Measurements from ENCODE around the gene MACROD1. TPM values are rescaled to one million over a fixed set of nuclear protein-coding genes. Genes with fewer than 3 reads are reported as not detected.

The MACROD1 gene
- total and polyA plus RNA-seq, 2 of the 13 experiments (the other 11 are each of a cell fraction or from before 2014, with no cell fraction given) = 23.1 to 34.5 TPM

- peak; percentile 77; the same call in 1 of the 2 replicates for TF ChIP-seq ZNF878 (CRISPR knock-in tag; IDR thresholded peaks at IDR 0.05)
- TF ChIP-seq NFYB (CRISPR knock-in tag; IDR thresholded peaks at IDR 0.05) = no peak
- peak; percentile 14; the same call in 1 of the 2 replicates for TF ChIP-seq PRDM10 (CRISPR knock-in tag; IDR thresholded peaks at IDR 0.05; ENCODE audit: low read depth)
- TF ChIP-seq ZNF3 (CRISPR knock-in tag; IDR thresholded peaks at IDR 0.05) = peak; percentile 41; the same call in 1 of the 2 replicates
- TF ChIP-seq ZNF776 (CRISPR knock-in tag; IDR thresholded peaks at IDR 0.05) = peak; percentile 98; the same call in 1 of the 2 replicates
- TF ChIP-seq ZNF136 (CRISPR knock-in tag; IDR thresholded peaks at IDR 0.05; ENCODE audit: low read depth) = peak; percentile 94
- TF ChIP-seq ZHX2 (IDR thresholded peaks at IDR 0.05; ENCODE audit: low read depth) = 0 out of 2 replicates have a peak, but pooled peaks have one; percentile 26
- peak; percentile 43; the same call in 1 of the 2 replicates for TF ChIP-seq ZHX2 (CRISPR knock-in tag; IDR thresholded peaks at IDR 0.05; ENCODE audit: borderline replicate concordance)
- peak; percentile 64; the same call in 1 of the 3 replicates for TF ChIP-seq MXI1 (IDR thresholded peaks at IDR 0.05; ENCODE audit: borderline replicate concordance, low read depth, low read length)
- TF ChIP-seq ZNF431 (CRISPR knock-in tag; IDR thresholded peaks at IDR 0.05; ENCODE audit: borderline replicate concordance, low read depth) = peak; percentile 94
- TF ChIP-seq ATF3 (CRISPR knock-in tag; IDR thresholded peaks at IDR 0.05) = peak; percentile 14; the same call in 1 of the 2 replicates
- no peak for TF ChIP-seq NPAS2 (CRISPR knock-in tag; IDR thresholded peaks at IDR 0.05; ENCODE audit: borderline replicate concordance)
- no peak for TF ChIP-seq ZBTB49 (CRISPR knock-in tag; IDR thresholded peaks at IDR 0.05; ENCODE audit: borderline replicate concordance)
Measured at GRCh38 chr11:64185175-64185692, 19.3 kb upstream of the MACROD1 start (continued).

Data from HepG2 (cell line).